IPS DF 4.7 (cell line): ENCODE data around the gene CD86.

Source experiments
- DNase-seq: peaks from one replicate; pipeline ENCODE4 v3.0.0-alpha.2; 2013; ENCODE audit warnings: low spot score; ENCODE audit errors: extremely low read depth

The CD86 gene

DNA sequence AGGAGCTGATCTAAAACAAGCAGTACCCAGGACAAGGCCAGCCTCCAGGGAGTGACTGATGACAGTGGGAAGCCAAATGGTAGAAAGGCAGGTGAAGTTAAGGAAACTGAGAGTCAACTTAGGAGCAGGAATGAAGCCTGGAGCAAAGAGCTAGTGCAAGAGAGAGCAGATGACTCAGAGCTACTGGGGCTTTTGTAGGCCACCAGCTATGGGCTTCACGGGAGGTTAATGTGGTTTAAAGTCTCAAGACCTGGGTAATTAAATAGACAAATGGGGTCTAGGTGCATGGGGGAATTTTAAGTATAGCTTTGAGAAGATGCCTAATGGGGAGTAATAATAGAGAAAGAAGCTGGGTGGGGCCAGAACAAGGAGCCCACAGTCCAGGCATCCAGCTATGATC is 3.1 kb downstream of the CD86 start:
- no peak for DNase-seq

DNA sequence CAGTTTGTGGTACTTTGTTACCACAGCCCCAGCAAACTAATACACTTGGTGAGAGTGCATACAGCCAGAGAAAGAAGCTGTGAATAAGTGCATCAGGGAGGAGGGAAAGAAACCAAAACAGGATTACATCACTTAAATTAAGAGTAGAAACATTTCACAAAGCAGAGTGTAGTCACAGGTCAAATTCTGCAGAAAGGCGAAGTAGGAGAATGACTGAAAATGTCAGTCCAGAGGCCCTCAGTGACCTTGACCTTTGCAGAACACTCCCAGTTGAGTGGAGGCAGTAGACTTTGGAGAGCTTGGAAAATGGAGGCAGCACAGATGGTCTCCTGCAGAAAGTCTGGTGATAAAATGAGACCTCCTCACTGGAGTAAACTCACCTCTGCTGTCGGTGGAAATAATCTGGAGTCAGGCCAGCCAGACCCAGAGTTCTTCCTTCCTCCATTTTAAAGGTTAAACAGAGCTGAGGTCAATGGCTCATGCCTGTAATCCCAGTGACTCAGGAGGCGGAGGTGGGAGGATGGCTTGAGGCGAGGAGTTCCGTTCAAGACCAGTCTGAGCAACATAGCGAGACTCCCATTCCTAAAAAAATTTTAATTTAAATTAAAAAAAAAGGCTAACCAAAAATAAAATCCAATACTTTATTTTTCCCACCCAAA is 5.0 kb downstream of the CD86 start:
- no peak for DNase-seq

DNA sequence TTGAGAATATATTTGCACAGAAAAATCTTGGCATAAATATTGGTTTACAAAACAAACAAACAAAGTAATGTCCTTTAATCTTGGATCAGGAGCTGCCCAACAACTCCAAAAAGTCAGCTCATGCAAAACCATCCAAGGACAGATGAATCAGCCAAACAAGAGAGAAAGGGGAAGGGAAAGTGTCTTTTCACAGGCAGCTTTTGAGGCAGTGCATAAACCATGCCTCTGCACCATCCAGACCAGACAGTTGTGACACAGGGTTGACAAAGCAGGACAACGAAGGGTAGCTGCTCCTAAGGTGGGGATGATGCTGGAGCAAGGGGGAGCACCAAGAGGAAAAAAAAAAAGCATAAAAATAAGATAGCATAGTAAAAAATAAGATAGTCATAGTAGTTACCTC is 8.7 kb downstream of the CD86 start:
- no peak for DNase-seq

DNA sequence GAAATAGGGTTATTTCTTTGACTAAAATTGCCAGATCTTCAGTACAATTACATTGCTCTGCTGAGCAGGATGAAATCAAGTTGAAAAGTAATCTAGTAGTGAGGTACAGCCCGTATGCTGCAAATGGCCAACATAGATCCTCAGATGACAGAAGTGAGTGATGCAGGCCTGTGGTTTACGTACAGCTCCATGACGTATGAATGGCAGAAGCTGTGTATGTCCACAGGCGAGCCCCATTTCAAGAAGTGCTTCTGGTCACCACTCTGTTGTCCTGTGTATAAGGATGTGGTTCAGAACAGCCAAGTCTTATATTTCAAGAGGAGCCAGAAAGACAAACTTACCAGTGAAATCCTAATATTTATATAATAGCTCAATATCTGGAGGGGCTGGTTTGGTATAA is 9.2 kb downstream of the CD86 start:
- no peak for DNase-seq

DNA sequence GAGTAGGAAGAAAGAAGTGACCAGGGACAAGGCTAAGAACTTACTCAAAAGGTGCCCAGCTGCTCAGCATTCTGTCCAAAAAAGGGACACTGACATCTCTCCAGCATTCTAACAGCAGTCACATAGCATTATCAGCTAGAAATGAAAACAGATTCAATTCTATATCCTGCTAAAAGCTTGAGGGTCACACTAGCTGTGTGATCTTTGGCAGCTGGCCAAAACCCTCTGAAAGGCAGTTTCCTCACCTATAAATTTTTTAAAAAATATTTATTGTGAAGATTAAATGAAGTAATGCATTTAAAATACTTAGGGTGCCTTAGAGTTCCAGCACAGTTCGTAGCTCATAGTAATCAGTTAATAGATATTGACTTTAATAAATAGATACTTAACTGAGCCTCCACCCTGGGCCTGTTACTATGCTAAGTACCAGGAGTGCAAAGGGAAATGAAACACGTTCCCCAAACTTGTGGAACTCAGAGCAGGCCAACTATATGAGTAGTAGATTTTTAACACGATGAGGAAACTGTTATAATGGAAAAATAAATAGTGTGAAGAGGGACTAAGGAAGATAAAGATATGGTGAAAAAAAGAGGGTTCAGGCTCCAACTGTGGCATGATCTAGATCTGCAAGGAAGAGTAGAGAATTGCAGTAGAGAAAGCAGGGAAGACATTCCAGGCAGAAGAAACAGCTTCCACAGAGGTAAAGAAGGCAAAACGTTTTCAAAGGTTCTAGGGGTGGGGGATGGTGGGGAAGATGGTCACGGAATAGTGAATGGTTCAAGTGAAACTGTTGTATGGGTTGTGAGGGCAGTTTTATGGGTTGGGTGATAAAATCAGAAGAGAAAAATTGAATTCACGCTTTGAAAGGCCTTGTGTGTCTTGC is 11.4 kb downstream of the CD86 start:
- no peak for DNase-seq

DNA sequence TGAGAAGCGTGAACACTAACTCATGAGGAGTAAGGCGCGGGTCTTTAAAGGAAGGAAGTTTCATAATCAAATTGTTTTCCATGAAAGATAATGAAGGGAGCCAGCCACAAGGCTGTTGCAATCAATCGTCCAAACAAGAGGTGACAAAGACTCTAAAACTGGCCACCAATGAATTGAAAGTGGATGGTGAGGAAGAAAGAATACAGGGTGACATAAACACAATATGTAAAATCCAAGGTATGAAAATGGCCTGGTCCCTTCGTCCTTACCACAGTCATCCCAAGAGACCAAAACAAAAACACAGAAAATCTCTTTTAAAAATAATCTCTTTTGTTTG is 12.0 kb downstream of the CD86 start:
- no peak for DNase-seq

DNA sequence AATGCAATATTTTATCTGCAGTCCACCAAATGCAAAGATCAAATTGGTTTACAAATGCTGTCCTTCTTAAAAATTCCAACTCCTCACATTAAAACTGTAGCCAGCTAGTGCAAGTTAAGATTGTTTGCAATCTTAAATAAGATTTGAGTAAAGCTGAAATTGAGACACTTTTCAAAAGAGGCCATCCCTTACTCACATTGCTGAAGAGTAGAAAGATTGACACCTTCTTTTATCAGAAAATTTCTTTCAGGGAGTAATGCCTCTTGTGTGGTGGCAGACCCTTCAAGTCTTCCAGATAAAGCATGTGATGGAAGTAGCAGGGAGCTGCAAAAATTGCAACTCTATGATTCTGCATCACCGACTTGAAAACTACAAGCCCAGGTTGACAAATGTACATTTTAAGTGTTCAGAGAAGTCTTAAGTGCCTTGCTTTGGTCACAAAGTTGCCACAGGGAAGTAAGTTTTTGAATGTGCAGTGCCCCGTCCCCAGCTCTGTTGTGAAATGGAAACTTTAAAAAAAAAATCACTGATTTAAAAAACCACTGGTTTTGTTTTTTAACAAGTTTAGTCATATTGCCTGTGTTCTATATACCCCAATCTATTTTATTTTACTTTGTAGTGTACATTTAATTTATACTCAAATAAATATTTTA is 12.6 kb downstream of the CD86 start:
- no peak for DNase-seq

DNA sequence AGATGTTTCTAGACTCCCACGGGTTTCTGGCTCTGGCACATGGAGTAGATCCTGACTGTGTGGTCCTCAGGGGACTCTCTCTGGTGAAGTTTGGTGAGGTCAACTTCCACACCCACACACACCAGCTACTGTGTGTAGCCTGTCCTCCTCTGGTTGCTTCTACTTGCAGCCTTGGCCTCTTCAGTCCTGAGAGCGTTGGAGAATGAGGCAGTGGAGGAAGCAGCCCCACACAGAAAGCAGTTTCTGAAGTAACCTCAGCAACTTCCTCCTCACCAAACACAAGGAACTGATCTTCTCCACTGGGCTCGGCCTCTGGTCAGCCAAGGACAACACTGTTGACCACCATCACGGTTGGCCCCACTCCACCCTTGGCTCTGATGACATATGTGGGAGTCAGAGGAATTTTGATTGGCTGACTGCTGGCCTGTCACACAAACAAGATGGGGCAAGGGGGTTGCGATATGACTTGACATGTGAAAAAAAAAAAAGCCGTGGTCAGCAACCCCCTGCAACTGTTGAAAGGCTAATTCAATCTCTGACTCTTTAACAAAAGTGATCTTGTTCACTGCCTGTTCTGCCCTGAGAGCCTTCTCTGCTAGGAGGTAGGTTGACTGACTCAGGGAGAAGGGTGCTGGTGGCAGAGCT is 19.6 kb downstream of the CD86 start:
- no peak for DNase-seq

DNA sequence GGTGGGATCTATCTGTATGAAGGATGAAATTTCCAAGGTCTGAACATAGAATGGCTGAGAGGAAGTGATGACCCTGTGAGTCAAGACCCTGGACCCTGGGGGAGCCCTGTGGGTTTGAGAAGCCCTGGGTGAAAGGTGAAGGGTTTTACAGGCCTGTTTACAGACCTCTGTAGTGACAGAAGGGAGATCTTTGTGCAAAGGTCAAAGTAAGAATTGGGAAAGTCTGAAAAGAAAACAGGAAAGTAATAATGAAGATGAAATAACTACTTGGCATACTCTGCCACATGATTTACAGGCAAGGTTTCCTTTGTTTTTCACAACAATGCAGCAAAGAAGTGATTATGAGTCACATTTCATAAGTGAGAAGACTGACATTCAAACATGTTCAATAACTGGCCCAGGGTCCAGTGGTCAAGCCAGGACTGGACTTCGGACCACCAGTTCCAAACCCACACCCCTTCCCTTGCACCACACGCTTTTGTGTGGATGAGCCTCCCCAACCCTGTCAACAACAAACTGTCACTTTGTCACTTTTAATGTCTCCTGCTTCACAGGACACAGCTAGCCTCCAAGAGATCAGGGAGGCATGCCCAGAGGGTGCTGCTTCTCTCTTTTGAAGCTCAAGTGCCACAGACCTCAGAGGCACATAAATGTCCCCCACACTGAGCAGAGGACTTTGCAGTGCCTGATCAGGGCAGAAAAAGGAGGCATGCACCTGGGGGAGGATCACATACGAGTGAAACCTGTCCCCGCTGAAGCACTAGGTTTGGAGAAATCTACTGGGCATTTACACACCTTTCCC is 21.5 kb downstream of the CD86 start:
- DNase-seq = no peak

DNA sequence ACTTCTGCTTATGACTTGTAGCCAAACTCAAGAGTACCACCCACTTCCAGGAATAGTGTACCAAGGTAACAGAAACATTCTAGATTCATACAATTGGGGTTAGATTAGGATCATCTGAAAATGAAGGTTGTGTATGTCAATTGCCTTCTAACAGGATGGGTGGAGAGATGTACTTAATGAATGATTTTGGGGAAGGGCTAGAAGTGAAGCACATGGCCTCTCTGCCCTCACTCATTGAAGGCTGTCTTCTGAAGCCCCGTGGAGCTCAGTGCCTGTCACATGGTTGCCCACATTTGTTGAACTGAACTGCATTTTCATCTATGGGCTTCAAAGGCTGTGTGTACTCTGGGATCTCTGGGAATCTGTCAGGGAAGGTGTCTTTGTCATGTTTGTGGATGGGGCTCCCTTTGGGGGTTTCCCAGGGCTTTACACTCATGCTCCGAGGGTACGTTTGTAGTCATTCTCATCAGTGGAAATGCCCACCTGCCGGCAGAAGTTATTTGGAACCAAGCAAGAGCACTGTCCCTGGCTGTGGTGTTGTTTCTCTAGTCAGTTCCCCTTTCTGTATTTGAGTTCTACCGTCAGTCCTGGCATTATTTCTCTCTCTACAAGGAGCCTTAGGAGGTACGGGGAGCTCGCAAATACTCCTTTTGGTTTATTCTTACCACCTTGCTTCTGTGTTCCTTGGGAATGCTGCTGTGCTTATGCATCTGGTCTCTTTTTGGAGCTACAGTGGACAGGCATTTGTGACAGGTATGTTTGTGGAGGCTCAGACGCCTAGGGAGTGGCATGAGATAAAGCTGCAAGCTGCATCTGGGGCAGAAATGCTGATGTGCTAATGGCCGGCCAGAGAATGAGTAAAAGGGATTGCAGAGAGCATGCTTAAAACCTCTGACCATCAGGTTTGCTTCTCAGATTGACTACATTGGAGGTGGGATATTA is 22.4 kb downstream of the CD86 start:
- no peak for DNase-seq

DNA sequence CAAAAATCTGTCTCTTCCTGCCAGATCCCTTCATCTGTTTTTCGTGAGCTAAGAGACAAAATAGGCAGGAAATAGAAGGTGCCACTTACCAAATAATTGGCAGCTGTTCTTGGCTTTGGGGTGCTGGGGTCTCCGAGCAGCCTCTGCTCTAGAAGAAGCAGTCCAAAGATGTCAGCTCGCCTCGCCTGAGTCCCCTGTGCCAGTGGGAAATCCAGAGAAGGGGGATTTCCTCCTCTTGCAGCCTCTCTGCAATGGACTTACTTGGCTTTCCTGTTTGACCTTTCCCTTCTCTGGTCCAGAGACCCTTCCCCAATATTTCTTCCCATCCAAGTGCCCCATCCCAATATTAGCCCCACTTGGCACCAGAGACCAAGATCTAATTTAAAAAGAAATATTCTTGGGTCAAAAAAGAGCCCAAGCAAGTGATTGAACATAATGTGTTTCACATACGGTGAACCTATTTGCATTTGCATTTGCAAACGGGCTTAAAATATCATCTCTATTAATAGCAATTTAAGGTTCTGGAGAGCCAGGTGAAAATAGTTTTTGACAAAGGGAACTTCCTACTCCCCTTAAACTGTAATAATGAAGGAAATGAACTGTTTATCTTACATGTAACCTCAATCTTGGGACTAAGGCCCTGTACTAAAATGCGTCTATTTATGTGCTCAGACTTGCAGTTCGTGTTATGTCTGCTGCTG is 23.2 kb downstream of the CD86 start:
- DNase-seq = no peak

DNA sequence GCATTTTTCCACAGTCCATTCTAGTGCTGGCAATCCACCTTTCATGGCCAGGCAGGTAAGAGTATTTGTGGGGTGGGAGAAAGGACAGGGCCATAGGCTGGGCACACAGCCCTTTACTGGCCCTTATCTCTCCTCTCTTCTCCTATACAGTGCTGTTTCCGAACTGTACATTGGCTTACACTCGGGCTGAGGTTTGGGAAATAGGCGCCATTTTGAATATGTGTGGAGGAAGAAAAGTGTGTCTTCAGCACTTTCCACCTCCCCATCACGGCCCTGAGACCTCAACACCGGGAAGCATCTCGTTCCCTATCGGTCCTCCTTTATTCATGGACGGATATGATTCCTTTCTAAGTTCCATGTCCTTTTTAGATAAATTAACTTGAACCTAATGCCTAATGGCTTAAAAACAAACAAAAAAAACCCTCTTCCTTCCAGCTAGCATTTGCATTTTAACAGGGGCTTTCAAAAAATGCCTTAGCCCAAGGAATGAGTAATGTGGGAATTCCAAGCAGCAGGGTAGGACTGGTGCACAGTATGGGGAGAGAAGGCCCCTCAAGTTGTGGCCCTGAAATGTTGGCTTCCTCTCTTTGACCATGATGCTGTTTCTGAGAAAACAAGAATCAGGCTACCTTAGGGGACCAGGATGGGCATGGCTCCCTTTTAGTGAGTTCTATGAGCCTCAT is 24.5 kb downstream of the CD86 start:
- DNase-seq = no peak

DNA sequence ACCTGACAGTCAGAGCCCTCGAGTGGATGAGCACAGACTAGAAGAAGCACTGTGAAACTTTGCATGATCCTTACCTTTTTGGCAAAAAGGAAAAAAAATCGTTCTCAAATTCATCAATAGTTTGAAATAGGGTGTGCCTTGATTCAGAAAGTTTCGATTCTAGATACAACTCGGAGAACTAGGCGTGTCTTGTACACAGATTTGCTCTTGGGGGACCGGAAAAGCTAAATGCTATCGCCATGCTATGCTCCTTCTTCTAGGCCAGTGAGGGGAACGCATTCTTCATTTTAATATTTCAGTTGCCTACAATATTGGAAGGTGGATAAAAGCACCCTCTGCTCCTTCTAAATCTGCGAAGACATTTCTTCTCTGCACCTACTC is 25.0 kb downstream of the CD86 start:
- DNase-seq = no peak

DNA sequence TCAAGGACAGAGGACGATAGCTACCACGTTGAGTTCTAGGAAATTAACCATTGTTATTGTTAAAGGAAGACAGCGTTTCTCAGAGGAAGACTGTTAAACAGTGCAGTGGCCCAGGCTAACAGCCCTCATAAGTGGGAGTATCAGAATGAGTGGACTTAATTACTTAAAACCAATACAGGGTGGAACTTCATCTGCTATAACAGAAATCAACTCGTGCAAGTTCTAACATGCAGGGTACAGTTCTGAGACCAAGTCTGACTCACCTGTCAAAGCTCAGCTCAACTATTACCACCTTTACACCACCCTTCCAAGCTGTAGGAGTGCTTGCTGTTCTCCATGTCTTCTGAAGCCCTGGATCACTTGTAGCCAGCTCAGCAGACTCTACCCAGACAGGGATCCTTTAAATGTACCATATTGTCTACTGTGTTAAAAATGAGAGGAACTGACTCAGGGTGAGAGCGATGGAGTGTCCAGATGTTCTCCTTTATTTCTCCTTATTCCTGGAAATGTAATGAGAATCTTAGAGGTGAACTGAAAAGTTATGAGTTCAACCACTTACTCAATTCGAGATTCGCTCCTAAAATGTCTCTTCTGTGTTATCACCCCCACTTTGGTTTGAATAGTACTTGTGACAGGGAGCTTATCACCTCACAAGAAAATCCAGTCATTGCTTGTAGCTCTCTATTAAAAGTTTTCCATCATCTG is 26.5 kb downstream of the CD86 start:
- no peak for DNase-seq

DNA sequence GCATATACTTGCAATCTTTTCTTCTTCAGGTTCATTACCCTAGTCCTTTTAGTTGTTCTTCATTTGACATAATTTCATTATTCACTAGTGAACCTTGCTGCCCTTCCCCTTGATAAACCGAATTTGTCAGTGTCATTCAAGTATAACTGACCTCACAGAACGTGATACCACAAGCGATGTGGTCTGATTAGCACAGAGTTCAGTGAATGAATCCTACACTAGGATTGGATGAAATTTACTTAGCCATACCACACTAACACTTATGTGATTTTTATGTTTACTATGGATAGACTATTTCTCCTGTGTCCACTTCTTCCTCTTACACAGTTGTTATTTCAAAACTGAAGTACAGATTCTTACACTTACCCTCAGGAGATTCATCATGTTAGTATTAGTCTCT is 27.2 kb downstream of the CD86 start:
- no peak for DNase-seq

DNA sequence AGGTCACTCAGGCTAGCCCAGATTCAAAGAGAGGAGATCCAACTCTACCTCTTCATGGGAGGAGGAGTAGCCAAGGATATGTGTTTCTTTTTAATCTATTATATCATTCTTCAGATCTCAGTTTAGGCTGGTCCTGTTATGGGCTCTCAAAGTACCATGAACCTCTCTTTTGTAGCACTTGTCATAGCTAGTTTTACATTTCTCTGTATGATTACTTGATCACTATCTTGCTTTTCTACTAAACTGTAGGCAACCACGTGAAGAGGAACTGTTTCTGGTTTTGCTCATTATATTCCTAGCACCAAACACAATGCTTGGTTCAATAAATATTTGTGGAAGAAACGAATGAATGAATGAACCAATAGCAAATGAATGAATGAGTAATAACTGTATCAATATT is 29.6 kb downstream of the CD86 start:
- no peak for DNase-seq

DNA sequence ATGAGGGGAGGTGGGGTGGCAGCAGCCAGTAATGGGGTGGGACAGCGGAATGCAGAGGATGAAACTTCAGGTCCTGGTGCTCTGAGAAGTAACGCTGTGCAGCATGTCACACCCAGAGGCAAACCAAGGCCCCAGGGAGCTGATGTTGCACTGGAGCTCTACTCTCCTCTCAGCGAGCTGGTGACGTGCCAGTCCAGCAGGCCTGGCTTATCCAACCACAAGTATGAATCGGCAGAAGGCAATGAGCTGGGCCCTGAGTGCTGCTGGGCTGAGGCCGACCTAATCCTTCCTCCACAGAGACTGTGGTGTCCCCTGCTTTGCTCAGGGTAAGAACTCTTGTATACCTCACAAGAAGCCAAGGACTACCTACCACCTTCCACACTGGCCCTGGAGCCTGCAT is 30.5 kb downstream of the CD86 start:
- DNase-seq = no peak

DNA sequence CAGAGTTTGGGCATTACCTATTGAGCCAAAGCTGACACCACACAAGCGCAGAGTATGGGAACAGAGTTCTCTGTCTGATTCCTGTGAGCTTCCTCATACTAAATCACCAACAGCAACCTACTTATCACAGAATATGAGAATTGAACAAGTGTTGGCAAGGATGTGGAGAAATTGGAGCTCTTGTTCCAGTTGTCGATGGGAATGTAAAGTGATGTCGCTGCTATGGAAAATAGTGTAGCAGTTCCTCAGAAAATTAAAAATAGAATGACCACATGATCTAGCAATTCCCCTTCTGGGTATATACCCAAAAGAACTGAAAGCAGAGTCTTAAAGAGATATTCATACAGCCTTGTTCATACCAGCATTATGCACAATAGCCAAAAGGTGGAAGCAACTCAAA is 33.4 kb downstream of the CD86 start:
- DNase-seq = no peak
